Ectodermal cell (in vitro differentiated cells): ENCODE results near the gene UBAP2.

Experiments used
- H3K27ac ChIP-seq: 2 replicates; pipeline ENCODE4 v1.7.0; 2013; ENCODE audit warnings: mild to moderate bottlenecking, low read depth, low read length; ENCODE audit not compliant: insufficient read depth, poor library complexity, severe bottlenecking
- H3K27me3 ChIP-seq: 2 replicates; pipeline ENCODE4 v1.7.0; 2013; ENCODE audit warnings: mild to moderate bottlenecking, low read length; ENCODE audit not compliant: insufficient read depth, control insufficient read depth, poor library complexity, severe bottlenecking
- H3K36me3 ChIP-seq: one replicate; pipeline ENCODE4 v1.7.0; 2013; ENCODE audit warnings: low read length; ENCODE audit not compliant: control insufficient read depth, insufficient read depth
- H3K4me1 ChIP-seq: one replicate; pipeline ENCODE4 v1.7.0; 2013; ENCODE audit warnings: low read length; ENCODE audit not compliant: control insufficient read depth, insufficient read depth
- H3K4me3 ChIP-seq: 2 replicates; pipeline ENCODE4 v1.7.0; 2013; ENCODE audit warnings: low read depth, low read length, control low read depth; ENCODE audit not compliant: insufficient read depth
- H3K9me3 ChIP-seq: 2 replicates; pipeline ENCODE4 v1.7.0; 2013; ENCODE audit warnings: mild to moderate bottlenecking, low read length, moderate library complexity; ENCODE audit not compliant: control insufficient read depth
- WGBS, 2 experiments: methylation state at CpG; one replicate each; pipeline ENCODE4 v1.1.7; 2013; ENCODE audit warnings: missing lambda C conversion rate in 2 of 2; 5-methylcytosine and 5-hydroxymethylcytosine counted together

Gene UBAP2

GRCh38 chr9:33880211-33881089 lies 168.2 kb downstream of the UBAP2 start:
- H3K4me3 ChIP-seq: no peak overlapping the region
- no peak overlapping the region for H3K27ac ChIP-seq
- 79 to 86% methylated on average over 5 to 8 of the region's 8 CpGs for WGBS, 2 experiments
- no peaks in the 10 kb centered on the region for H3K9me3 ChIP-seq
- H3K36me3 ChIP-seq: no peaks in the 10 kb centered on the region
- H3K4me1 ChIP-seq: peaks cover 9% of the 10 kb centered on the region
- H3K27me3 ChIP-seq: no peaks in the 10 kb centered on the region

GRCh38 chr9:33878691-33879366 lies 169.9 kb downstream of the UBAP2 start:
- Histone ChIP-seq H3K36me3 (no peaks in the 10 kb centered on the region), H3K9me3 (no peaks in the 10 kb centered on the region), H3K27me3 (no peaks in the 10 kb centered on the region), H3K4me1 (peaks cover 9% of the 10 kb centered on the region), H3K27ac (no peak overlapping the region), H3K4me3 (no peak overlapping the region)
- WGBS, 2 experiments: 89 to 92% methylated on average over 7 of the region's 7 CpGs

- no peaks in the 10 kb centered on the region for H3K27me3 ChIP-seq
- no peaks in the 10 kb centered on the region for H3K36me3 ChIP-seq
- no peak overlapping the region for H3K4me3 ChIP-seq
- WGBS, 2 experiments: 92 to 95% methylated on average over 10 of the region's 10 CpGs
- no peaks in the 10 kb centered on the region for H3K9me3 ChIP-seq
- peaks cover 9% of the 10 kb centered on the region for H3K4me1 ChIP-seq
- H3K27ac ChIP-seq: no peak overlapping the region
Observed at GRCh38 chr9:33877727-33878489, 170.8 kb downstream of the UBAP2 start.
